HFF-Myc (cell line): ENCODE data around the gene PSMB11.

Experiments used
- DNase-seq: peaks from one replicate; pipeline ENCODE4 v3.0.0-alpha.2; 2011; ENCODE audit warnings: low read depth; ENCODE audit errors: extremely low read depth
- H3K4me3 ChIP-seq: replicated peaks from 2 replicates; pipeline ENCODE4 v1.5.1; 2011; ENCODE audit warnings: low read depth, mild to moderate bottlenecking, control low read depth, low read length
- TF ChIP-seq, protein P1 (sequence below): IDR thresholded peaks from 2 replicates; pipeline ENCODE4 v1.5.1; 2012; ENCODE audit warnings: mild to moderate bottlenecking, low read depth, low read length, control low read depth; ENCODE audit errors: missing control alignments

The PSMB11 gene

DNA sequence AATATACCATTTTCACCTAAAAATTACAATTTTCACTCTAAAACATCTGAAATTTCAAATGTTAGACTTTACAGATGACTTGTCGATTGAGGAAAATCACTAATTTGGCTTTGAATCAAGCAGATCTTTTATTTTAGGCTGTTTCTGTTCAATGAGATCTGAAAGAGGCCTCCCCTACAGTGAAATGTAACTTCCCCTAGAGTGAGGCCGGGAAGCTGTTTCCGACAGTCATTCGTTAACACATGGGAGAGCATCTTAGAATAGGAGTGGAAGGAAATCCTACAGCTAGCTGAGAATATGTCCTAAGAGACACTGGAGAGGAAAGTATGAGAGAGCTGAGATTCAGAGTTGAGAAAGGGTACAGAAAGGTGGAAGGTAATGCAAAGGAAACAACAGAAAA lies 26.4 kb upstream of the PSMB11 start:
- DNase-seq = no peak
- TF ChIP-seq, protein P1, sequence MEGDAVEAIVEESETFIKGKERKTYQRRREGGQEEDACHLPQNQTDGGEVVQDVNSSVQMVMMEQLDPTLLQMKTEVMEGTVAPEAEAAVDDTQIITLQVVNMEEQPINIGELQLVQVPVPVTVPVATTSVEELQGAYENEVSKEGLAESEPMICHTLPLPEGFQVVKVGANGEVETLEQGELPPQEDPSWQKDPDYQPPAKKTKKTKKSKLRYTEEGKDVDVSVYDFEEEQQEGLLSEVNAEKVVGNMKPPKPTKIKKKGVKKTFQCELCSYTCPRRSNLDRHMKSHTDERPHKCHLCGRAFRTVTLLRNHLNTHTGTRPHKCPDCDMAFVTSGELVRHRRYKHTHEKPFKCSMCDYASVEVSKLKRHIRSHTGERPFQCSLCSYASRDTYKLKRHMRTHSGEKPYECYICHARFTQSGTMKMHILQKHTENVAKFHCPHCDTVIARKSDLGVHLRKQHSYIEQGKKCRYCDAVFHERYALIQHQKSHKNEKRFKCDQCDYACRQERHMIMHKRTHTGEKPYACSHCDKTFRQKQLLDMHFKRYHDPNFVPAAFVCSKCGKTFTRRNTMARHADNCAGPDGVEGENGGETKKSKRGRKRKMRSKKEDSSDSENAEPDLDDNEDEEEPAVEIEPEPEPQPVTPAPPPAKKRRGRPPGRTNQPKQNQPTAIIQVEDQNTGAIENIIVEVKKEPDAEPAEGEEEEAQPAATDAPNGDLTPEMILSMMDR = no peak
- H3K4me3 ChIP-seq = no peak overlapping the region

DNA sequence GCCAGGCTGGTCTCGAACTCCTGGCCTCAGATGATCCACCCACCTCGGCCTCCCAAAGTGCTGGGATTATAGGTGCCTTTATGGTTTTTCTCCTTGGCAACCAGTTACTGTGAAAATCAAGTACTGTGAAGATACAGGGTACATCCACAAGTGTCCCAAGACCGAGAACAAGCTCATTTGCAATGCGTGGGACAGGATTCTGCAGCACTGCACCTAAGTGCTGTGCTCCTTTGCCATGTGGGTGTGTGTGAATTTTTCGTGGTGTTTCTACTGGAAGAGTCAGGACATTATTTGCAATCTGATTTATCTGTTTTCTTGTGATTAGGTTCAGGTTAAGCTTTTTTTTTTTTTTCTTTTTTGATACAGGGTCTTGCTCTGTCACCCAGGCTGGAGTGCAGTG lies 24.9 kb upstream of the PSMB11 start:
- TF ChIP-seq, protein P1 = no peak
- DNase-seq = no peak
- H3K4me3 ChIP-seq = no peak overlapping the region

DNA sequence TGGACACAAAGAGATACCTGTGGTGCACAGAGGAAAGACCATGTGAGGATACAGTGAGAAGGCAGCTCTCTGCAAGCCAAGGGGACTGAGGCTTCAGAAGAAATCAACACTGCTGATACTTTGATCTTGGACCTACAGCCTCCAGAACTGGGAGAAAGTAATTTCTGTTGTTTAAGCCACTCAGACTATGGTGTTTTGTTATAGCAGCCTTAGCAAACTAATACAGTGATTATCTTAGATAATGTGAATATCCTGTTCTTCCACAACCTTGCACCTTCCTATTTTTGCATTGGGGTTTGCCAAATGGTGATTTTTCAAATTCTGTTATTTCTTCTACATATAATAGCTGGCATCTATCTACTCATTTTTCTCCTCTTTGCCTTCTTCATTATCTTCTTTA lies 23.9 kb upstream of the PSMB11 start:
- H3K4me3 ChIP-seq = no peak overlapping the region
- TF ChIP-seq, protein P1 = no peak
- DNase-seq = no peak

DNA sequence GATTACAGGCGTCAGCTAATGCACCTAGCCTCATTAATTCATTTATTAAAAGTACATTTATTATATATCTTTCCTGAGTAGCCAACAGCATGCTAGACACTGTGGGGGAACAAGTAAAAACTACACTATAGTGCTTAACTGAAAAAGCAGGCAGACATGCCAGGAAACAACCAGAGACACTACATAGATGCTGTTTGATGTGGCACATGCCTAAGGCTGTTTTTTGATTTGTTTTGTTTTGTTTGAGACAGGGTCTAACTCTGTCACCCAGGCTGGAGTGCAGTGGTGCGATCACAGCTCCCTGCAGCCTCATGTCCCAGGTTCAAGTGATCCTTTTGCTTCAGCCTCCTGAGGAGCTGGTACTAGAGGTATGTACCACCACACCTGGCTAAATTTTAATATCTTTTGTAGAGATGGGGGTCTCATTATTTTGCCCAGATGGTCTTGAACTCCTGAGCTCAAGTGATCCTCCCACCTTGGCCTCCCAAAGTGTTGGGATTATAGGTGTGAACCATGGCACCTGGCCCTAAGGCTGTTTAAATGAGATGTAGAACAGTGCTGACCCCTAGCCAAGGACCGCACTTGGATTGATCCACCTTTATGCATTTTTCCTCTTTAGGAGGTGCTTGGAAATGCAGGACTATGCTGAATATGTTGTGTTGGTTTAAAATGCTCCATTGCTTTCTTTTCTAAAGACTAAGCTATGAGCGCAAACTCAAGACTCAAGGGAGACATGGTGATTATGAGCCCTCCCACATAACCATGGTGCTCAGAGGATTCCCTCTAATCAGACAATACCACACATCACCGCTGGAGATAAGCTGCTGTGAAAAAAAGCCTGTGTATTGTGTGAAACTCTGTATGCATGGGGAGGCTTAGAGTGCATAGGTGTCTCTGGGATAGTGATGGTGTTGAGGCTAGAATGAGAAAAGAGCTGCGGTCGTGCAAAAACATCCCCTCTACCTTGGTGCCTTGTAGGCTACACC lies 21.6 kb upstream of the PSMB11 start:
- DNase-seq = no peak
- H3K4me3 ChIP-seq = no peak overlapping the region
- TF ChIP-seq, protein P1 = no peak

DNA sequence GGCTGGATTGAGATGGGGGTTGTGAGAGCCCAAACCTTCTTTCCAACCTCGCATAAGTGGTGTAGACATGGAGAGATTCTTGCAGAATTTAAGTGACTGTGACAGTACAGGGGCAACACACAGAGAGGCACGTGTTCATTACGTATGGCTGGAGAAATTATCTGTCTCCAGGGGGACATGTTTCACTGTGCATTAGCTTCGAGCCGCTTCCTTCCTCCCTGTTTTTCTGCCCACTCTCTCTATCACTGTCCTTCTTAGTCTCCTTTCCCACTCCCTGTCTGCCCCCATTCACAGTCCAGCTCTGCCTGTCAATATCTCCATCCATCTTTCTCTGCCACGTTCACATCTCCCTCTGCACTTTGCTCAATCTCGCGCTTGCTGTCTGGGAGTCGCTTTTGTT lies 20.6 kb upstream of the PSMB11 start:
- TF ChIP-seq, protein P1 = no peak
- H3K4me3 ChIP-seq = no peak overlapping the region
- DNase-seq = no peak

DNA sequence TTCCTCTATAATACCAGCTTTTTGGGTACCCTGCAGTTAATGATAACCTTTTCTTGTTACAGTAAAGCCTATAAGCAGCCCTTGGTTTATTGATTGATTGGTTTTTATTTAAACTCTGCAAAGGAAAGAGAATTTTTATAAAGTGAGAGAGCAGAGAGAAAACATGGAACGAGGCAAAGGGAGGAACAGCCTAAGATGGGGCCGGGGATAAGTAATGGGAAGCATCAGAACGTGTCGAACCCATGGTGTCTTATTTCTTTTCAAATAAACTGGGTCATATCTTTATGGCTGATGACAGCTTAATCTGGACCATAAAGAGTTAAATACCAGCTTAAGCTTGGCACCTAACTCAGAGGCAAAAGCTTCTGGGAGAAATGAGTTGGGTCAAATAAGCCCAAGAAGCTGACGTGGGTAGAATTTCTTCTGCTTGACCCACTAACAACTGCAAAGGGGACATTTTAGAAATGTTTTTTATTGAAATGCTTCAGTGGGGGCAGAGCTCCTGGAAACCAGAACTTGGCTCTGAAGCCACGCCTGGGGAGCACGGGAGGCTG lies 20.0 kb upstream of the PSMB11 start:
- no peak for DNase-seq
- TF ChIP-seq, protein P1 = no peak
- no peak overlapping the region for H3K4me3 ChIP-seq
